BJ (cell line): ENCODE measurements around the gene ADAM15. TPM values are rescaled to one million over a fixed set of nuclear protein-coding genes. Genes with fewer than 3 reads are reported as not detected.

Experiments
- CTCF ChIA-PET: fragments of 350-600 bp; formaldehyde crosslinking; extraction: SDS; loops from one replicate; lab custom pipeline; 2021; ENCODE audit warnings: antibody characterized with exemption, inconsistent platforms; lab: Yijun Ruan, JAX
- POLR2A ChIA-PET: fragments of 300-600 bp; sonication (Branson Sonifier 250); formaldehyde crosslinking; extraction: SDS; loops from one replicate; lab custom pipeline; 2021; ENCODE audit warnings: antibody characterized with exemption; lab: Charles Lee
- DNase-seq: peaks from one replicate; pipeline ENCODE4 v3.0.0-alpha.2; 2011; ENCODE audit warnings: low read depth
- H3K27me3 ChIP-seq: 2 replicates; pipeline ENCODE4 v1.6.0; 2011; ENCODE audit warnings: low read length; ENCODE audit not compliant: control insufficient read depth, insufficient read depth
- H3K36me3 ChIP-seq: 2 replicates; pipeline ENCODE4 v1.5.1; 2011; ENCODE audit warnings: low read length; ENCODE audit not compliant: control insufficient read depth, insufficient read depth
- H3K4me3 ChIP-seq: 2 replicates; pipeline ENCODE4 v1.5.1; 2011; ENCODE audit warnings: low read depth, mild to moderate bottlenecking, control low read depth, low read length
- polyA plus RNA-seq: library from polyadenylated mRNA; depleted of rRNA; stranded (reverse); fragments of >200 nt; gene quantifications from 2 replicates; pipeline ENCODE4 v1.2.3, GENCODE V29; 2011
- TF ChIP-seq, protein P1 (sequence below): IDR thresholded peaks from 2 replicates; pipeline ENCODE4 v1.5.1; 2011; ENCODE audit warnings: low read depth, mild to moderate bottlenecking, control low read depth, inconsistent platforms, low read length, moderate library complexity; ENCODE audit not compliant: insufficient read depth

Gene ADAM15
- polyA plus RNA-seq, 1 experiment = 88.8 TPM

DNA sequence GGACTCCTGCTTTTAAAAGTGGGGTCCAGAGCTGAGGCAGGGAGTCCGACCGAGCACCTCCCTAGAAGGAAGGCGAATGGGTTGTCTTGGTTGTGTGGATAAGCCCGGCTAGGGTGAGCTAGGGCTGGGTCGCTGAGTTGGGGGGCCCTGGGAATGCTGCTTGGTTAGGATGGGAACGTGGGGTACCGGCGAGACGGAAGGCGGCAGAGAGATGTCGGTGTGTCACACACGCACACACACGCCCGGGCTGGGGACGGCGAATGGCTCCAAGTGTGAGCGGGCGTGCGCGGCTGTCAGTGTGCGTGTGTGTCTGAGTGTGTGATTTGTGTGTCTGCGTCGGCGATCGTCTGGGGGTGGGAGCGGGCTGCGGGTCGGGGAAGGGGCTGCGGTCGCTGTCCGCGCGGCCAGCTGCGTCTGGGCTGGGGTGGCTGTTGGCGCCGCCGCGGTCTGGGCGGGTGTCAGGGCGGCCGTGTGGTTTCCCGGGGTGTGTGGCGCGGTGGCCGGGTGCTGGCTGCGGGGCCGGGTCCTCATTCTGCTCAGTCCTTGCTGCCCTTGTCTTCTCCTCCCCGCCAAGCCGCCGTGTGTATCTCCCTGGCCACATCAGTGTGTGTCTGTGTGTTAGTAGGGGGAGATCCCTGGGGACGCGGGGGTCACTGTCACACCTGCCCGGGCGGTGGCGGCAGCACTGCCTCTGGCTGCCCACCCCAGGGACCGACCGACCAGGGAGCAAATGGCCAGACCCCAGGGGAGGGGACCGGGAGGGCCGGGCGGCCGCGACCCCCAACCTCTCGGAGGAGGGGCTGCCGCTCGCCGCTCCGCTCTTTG is 28.6 kb downstream of the ADAM15 start:
- H3K4me3 ChIP-seq = no peak overlapping the region
- no peak for DNase-seq

DNA sequence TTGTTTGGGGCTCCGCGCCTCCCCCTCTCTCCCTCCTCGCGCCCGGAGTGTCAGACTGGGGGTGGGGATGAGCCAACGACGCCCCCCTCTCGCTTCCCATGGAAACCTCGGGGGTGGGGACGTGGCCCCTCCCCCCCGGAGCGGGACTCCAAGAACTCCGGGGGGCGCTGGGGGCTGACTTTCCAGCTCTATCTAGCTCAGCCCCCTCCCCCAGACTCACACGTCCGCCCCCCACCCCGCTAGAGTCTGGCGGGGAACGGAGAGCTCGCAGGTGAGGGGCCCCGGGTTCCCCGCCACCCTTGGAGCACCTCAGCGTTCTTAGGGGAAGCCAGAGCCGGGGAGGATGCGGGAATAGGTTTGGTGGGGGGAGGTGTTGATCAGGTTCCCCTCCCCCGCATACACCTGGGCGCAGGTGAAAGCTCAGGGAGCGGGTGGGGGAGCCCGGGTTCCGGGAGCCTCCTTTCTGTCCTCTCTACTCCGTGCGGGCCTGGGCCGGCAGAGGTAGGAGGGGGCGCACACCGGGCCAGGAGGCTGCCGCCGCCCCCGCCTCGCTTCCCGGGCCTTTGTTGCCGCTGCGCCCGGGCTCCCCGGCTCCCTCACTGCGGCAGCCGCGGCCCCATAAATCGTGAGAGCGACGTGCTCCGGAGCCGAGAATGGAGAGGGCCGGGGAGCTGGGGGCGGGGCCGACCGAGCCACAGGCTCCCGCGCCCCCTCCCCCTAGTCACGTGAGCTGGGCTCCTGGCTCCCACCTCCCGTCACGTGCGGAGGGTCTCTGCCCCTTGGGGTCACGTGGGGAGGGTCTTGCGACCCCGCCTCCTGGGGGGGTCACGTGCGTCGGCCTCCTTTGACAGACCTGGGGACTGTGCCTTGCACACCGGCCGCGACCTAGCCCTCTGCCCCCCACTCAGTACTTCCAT is 29.5 kb downstream of the ADAM15 start:
- H3K4me3 ChIP-seq = no peak overlapping the region
- TF ChIP-seq, protein P1, sequence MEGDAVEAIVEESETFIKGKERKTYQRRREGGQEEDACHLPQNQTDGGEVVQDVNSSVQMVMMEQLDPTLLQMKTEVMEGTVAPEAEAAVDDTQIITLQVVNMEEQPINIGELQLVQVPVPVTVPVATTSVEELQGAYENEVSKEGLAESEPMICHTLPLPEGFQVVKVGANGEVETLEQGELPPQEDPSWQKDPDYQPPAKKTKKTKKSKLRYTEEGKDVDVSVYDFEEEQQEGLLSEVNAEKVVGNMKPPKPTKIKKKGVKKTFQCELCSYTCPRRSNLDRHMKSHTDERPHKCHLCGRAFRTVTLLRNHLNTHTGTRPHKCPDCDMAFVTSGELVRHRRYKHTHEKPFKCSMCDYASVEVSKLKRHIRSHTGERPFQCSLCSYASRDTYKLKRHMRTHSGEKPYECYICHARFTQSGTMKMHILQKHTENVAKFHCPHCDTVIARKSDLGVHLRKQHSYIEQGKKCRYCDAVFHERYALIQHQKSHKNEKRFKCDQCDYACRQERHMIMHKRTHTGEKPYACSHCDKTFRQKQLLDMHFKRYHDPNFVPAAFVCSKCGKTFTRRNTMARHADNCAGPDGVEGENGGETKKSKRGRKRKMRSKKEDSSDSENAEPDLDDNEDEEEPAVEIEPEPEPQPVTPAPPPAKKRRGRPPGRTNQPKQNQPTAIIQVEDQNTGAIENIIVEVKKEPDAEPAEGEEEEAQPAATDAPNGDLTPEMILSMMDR = no peak
- ChIA-PET CTCF (interaction anchor here (1.0 to 1.6 kb wide), 8 partner anchors 11 to 92 kb away, joined by 3 to 8 read pairs (median 4); partner anchors contain the start of genes ADAM15, EFNA4 and KRTCAP2), POLR2A (no interaction called here)
- no peaks in the 10 kb centered on the region for H3K36me3 ChIP-seq
- peaks cover 40% of the 10 kb centered on the region for H3K27me3 ChIP-seq
- DNase-seq = no peak

More for the DNA sequence above, 28.6 kb downstream of the ADAM15 start:
- ChIA-PET CTCF (interaction anchor here (1.0 to 2.1 kb wide), 7 partner anchors 9 to 139 kb away, joined by 3 to 9 read pairs (median 4); partner anchors contain the start of gene EFNA4), POLR2A (no interaction called here)
- TF ChIP-seq, protein P1 = no peak
- Histone ChIP-seq H3K36me3 (no peaks in the 10 kb centered on the region), H3K27me3 (peaks cover 40% of the 10 kb centered on the region)

DNA sequence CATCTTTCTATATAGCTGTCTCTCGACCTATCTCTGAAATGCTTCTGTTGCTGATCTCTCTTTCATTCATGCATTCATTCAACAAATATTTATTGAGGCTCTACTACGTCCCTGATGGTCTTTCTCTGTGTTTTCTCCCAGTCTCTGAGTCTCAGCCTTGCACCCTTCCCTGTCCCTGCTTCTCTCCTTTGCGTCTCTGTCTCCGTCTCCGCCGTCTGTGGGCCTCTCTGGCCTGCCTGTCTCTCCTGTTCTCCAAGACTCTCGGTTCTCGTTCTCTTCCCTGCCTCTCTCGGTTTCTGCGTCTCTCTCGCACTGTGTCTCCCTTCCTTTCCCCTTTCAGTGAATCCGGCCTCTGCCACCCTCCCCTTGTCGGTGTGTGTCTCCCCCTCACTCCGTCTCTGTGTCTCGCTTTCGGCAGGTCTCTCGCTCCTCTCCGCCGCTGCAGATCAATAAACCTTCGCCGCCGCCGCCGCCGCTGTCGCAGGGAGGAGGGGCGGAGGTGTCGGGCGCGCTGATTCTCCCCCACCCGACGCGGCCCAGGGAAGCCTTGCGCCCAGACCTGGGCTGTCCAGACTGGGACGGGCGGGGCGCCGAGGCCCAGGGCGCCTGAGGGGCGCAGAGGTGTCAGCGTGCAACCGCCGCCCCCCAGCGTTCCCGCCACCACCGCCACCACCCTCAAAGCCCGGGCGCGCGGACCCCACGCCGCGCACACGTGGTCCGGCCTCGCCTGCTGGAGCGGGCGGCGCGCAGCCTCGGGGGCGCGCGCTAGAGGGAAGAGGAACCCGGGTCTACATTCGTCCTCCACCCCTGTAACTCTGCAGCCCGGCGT is 30.6 kb downstream of the ADAM15 start:
- TF ChIP-seq, protein P1 = no peak
- Histone ChIP-seq H3K27me3 (peaks cover 38% of the 10 kb centered on the region), H3K4me3 (no peak overlapping the region), H3K36me3 (no peaks in the 10 kb centered on the region)
- ChIA-PET POLR2A (interaction anchor here (0.6 kb wide), 1 partner anchor 600 kb away, joined by 14 read pairs; no protein-coding TSS in a partner anchor), CTCF (interaction anchor here (1.1 to 4.7 kb wide), 7 partner anchors 10 to 91 kb away, joined by 3 to 147 read pairs (median 5); partner anchors contain the start of genes ADAM15, EFNA4 and KRTCAP2)
- DNase-seq = no peak

DNA sequence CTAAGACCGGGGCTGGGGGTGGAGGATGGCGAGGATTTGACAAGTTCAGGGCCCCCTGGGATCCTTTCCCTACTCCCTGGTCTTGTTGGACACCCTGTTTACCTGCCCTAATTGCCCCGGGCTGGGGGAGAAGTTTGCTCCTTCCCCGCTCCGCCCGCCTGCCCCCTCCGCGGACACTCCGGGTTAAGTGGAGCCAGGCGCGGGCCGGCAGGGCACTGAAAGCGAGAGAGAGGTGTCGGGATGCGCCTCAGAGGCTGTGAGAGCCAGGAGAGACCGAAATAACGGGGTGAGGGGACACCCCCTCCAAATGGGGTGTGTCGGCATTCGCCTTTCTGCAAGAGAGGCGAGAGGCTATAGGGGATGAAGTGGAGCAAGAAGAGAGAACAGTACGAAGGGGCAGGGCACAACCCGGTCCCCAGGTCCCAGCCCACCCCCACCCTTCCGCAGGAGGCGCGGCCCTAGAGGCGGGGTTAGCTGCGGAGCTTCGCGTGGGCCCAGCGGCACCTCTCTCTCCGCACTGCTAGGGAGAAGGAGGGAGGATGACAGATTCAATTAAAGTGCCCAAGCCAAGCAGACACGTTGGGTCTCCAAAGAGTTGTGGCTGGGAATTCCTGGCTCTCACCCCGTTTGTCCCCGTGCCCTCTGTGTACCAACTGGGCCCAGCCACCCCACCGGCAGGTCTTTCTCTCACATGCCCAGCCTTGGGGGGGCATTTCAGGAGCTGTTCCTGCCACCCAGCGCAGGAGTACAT is 31.4 kb downstream of the ADAM15 start:
- POLR2A ChIA-PET = no interaction called here
- no peak overlapping the region for H3K4me3 ChIP-seq
- no peak for DNase-seq
- TF ChIP-seq, protein P1 = no peak
- no peaks in the 10 kb centered on the region for H3K36me3 ChIP-seq
- H3K27me3 ChIP-seq = peaks cover 38% of the 10 kb centered on the region
- CTCF ChIA-PET = interaction anchor here (1.3 to 4.7 kb wide), 3 partner anchors 18 to 38 kb away, joined by 4 to 147 read pairs (median 86); partner anchors contain the start of gene EFNA4
